GM20431 (cell line): Measurements from ENCODE around the gene ITK.

Experiments
- in situ Hi-C: fragments of 300-500 bp; cut with MseI, MboI; formaldehyde crosslinking; loops from one replicate; pipeline ENCODE4 v1.15.0; 2020; ENCODE audit warnings: low sequenced_read_pairs; ENCODE audit not compliant: unreplicated experiment

Gene ITK

DNA sequence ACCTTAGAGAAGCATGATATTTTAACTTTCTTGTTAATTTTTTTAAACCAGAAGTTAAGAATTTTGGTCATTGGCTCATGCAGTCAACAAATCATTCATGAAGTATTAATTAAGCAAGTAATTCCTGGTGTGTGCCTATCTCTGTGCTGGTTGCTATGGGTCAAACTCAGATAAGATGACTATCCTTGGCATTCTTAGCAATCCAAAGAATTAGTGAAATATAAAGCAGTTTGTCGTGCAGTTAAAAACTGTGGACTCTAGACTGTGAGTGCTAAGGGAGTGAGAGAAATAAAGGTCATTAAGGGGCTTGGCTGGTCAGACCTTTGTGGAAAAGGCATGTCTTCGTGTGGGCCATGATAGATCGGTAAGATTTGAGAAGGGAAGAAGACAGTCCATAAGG lies 90.1 kb downstream of the ITK start:
- in situ Hi-C loops, result no loop called here

DNA sequence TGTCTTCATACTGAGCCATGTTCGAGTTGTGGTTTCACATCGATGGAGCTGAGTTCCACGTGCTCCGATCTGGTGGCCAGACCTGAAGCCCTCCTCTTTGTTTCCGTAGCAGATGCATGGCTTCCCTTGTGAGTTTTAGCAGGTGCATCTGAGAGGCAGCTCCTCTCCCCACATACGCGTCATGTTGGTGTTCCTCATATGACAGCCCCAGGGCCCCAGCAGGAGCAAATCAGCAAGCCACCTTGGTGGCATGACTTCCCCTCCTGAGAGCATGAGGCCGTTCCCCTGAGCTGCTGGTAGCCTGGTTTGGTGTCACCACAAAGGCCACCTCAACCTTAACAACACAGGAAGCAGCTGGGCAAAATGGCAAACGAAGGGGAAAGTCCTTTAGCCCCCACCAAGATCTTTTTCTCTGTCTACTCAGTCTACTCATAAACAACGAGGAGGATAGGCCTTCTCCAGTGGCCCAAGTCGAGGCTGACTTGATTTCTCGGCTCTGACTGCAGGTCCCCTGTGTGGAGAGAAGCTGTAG lies 91.2 kb downstream of the ITK start:
- in situ Hi-C loops, result no loop called here

GRCh38 chr5:157273131-157273556 lies 92.5 kb downstream of the ITK start:
- in situ Hi-C loops, result no loop called here

DNA sequence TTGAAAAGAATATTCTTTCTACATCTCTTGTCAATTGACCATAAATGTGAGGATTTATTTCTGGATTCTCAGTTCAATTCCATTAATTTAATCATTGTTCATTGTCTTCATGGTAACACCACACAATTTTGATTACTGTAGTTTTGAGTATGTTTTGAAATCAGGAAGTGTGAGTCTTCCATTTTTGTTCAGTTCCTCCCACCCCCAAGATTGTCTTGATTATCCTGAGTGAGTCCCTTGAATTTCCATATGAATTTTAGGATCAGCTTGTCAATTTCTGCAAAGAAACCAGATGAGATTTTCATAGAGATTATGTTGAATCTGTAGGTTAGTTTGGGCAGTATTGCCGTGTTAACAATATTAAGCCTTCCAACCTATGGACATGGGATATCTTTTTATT lies 94.8 kb downstream of the ITK start:
- in situ Hi-C loops, result no loop called here

GRCh38 chr5:157278319-157279037 lies 97.8 kb downstream of the ITK start:
- in situ Hi-C loops, result no loop called here

DNA sequence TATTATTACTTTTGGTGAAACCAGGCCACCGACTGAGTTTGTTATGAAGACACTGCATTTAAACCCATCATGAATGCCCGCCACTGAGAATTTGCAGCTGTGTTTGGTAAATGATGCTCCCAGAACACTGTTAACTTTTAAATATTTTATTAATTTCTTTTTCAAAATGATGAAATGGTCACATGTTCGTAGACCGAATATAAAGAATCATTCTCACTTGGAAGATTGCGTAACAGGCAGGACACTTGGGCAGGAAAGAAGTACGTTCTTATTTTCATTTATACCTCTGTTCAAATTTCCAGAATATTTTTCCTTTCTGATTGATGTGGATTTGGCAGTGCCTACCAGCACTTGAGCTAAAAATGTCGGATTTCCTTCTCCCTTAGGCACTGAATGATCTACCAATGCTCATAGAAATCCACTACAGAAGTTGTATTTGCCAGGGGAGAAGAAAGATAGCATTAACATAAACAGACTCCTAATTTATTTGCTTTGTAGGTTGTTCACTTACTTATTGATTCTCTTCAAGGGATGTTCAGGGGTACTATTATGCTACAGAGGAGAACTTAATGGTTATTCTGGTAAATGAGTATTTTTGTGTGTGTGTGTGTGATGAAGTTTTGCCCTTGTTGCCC lies 99.1 kb downstream of the ITK start:
- in situ Hi-C loops, result no loop called here

GRCh38 chr5:157280927-157281326 lies 100.3 kb downstream of the ITK start:
- in situ Hi-C loops, result no loop called here

DNA sequence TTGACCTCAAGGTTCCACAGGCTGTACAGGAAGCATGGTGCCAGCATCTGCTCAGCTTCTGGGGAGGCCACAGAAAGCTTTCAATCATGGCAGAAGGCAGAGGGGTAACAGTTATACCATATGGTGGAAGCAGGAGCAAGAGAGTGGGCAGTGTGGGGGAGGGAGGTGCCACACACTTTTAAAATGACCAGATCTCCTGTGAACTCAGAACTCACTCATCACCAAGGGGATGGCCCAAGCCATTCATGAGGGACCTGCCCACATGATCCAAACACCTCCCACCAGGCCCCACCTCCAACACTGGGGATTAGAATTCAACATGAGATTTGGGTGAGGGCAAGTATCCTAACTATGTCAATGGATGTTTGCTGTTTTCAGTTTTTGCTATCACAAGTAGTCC lies 101.5 kb downstream of the ITK start:
- in situ Hi-C loops, result no loop called here

DNA sequence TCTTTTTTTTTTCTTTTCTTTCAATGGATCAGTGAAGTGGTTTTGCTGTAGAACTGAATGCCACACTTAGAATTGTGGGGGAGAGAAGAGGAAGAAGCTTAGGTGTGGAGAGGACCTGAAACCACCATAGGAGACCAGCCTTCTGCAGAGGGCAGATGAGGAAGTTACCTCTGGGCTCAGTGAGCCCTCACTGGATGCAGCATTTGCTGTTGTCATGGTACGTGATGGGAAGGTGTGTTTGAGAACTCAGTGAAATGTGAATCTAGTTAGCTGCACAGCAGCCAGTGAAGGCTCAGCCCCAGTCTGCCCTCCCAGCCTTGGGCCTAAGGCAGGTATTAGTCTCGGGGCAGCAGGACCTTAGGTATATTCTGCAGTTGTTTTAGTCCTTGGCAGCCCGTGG lies 102.8 kb downstream of the ITK start:
- in situ Hi-C loops, result no loop called here

DNA sequence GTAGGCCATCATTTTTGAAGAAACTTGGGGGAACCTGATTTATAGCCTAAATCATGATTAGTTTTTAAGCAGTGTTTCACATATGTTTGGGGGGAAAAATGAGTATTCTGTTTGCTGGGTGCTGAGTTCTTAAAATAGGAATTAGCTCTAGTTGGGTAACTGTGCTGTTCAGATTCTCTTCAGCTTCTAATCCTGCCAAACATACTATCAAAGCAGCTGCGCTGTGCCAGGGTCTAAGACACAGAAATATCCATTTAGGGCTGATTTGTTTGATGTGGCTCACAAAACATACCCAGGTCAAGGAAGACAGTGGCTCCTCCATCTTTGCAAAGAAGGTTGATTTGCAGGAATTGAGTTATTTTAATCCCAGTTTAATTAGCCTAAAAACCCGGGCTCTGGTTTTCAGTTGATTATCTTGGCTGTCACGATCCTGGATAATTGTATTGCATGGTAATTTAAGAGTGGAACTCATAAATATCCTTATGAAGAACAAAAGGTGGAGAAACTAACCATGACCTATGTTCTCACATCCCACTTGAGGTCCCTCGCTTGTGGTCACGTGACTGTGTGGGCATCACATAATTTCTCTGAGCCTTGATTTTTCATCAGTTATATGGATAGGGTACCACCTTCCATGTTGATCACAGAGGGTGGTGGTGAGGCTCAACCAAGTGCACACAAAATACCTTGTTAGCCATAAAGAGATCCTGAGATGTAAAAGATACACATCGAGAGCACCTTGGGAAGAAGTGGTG lies 104.0 kb downstream of the ITK start:
- in situ Hi-C loops, result no loop called here

DNA sequence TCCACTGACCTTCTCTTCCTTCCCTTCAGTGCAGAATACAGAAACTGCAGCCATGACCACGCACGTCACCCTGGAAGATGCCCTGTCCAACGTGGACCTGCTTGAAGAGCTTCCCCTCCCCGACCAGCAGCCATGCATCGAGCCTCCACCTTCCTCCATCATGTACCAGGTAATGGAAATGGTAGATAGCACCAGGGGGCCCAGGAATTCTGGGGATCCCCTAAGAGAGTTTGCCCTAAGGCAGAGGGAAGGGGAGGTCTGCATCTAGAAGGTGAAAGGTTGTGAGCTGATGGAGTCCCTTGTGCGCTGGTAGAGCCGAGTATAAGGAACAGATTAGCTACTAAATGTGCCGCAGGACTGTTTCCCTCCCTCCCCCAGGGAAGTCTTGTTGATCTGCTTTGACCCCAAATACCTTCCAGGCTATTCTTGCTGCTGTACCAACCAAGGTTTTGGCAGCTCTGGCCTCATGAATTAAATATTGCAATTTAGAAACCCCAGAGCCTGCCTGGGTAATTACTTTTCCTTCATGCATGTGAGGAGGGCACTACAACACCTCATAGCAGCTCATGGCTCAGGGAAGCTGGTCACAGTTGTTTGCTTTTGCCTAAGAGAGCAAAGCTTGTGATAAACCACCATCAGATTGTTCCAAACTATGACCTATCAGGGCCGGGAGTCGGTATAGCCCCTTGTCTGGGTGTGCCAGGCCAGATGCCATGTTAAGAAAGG lies 104.8 kb downstream of the ITK start:
- in situ Hi-C loops, result no loop called here

DNA sequence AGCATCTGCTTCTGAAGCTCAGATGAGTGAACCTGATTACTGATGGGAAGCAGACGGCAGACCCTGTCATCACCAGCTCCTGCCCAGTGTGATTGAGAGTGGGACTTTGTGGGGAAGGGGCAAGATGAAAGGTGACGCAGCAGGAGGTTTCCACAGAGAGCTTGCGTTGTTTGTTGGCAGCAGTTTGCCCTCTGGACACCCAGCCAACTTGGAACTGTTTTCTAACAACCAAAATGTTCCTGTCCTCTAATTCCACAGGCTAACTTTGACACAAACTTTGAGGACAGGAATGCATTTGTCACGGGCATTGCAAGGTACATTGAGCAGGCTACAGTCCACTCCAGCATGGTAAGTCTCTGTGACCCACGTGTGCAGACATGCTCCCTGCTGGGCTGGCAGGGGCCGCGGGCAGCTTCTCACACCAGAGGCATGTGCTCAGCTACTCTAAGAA lies 106.1 kb downstream of the ITK start:
- in situ Hi-C loops, result no loop called here

GRCh38 chr5:157288405-157289163 lies 107.9 kb downstream of the ITK start:
- in situ Hi-C loops, result no loop called here

DNA sequence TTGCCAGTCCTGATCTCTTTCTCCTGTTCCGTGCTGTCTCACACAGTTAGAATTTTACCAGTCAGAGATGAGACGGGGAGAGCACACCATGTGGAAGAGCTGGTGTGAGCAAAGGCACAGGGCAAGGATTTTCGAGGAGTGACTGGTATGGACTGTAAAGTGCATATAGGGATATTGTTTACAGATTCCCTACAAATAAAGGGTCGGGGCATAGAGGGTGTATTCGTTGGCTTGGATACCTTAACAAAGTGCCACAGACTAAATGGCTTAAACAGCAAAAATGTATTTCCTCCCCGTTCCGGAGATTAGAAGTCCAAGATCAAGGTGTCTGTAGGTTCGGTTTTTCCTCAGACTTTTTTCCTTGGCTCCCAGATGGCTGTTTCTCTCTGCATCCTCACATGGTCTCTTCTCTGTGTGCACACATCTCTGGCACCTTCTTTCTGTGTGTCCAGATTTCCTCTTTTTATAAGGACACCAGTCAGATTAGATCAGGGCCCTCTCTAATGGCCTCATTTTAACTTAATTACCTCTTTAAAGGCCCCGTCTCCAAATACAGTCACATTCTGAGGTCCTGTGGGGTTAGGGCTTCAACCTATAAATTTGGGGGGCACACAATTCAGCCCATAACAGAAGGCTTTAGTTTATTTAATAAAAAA lies 108.7 kb downstream of the ITK start:
- in situ Hi-C loops, result no loop called here

GRCh38 chr5:157290156-157290980 lies 109.7 kb downstream of the ITK start:
- in situ Hi-C loops, result no loop called here

GRCh38 chr5:157290981-157291711 lies 110.5 kb downstream of the ITK start:
- in situ Hi-C loops, result no loop called here

- in situ Hi-C loops, result no loop called here
Observed at GRCh38 chr5:157292599-157292998, 112.0 kb downstream of the ITK start.
